ENCODE data around the gene ARID5B.

- TF ChIP-seq ZNF121 (CRISPR knock-in tag; IDR thresholded peaks at IDR 0.05) = no peak
- TF ChIP-seq, protein P1, sequence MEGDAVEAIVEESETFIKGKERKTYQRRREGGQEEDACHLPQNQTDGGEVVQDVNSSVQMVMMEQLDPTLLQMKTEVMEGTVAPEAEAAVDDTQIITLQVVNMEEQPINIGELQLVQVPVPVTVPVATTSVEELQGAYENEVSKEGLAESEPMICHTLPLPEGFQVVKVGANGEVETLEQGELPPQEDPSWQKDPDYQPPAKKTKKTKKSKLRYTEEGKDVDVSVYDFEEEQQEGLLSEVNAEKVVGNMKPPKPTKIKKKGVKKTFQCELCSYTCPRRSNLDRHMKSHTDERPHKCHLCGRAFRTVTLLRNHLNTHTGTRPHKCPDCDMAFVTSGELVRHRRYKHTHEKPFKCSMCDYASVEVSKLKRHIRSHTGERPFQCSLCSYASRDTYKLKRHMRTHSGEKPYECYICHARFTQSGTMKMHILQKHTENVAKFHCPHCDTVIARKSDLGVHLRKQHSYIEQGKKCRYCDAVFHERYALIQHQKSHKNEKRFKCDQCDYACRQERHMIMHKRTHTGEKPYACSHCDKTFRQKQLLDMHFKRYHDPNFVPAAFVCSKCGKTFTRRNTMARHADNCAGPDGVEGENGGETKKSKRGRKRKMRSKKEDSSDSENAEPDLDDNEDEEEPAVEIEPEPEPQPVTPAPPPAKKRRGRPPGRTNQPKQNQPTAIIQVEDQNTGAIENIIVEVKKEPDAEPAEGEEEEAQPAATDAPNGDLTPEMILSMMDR (IDR thresholded peaks at IDR 0.05) = no peak
- TF ChIP-seq ATF3 (CRISPR knock-in tag; conservative IDR thresholded peaks at IDR 0.05) = no peak
- no peak for TF ChIP-seq STAT6 (CRISPR knock-in tag; conservative IDR thresholded peaks at IDR 0.05; ENCODE audit: low read depth)
- no peak for TF ChIP-seq CREB1 (CRISPR knock-in tag; IDR thresholded peaks at IDR 0.05)
- TF ChIP-seq, protein P2, sequence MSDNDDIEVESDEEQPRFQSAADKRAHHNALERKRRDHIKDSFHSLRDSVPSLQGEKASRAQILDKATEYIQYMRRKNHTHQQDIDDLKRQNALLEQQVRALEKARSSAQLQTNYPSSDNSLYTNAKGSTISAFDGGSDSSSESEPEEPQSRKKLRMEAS (CRISPR knock-in tag; IDR thresholded peaks at IDR 0.05) = no peak
- TF ChIP-seq, protein P3, sequence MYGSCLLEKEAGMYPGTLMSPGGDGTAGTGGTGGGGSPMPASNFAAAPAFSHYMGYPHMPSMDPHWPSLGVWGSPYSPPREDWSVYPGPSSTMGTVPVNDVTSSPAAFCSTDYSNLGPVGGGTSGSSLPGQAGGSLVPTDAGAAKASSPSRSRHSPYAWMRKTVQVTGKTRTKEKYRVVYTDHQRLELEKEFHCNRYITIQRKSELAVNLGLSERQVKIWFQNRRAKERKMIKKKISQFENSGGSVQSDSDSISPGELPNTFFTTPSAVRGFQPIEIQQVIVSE (CRISPR knock-in tag; IDR thresholded peaks at IDR 0.05; ENCODE audit: borderline replicate concordance) = no peak
- TF ChIP-seq SP1 (CRISPR knock-in tag; conservative IDR thresholded peaks at IDR 0.05) = no peak
- TF ChIP-seq ELF4 (CRISPR knock-in tag; IDR thresholded peaks at IDR 0.05; ENCODE audit: low read depth) = no peak
These were observed 149.5 kb downstream of the ARID5B start for GRCh38 chr10:62050893-62051433.

Measured in WTC11 (cell line).